Stomach (tissue), 4 donors: ENCODE data around the gene LARGE1.

Source experiments
- EP300 ChIP-seq: sonication (generic); formaldehyde crosslinking; IDR thresholded peaks from one replicate; pipeline ENCODE4 v1.6.1; 2017; ENCODE audit warnings: antibody characterized with exemption
- POLR2A ChIP-seq, 4 donors: fragments of 450-650 bp; IDR thresholded peaks; one replicate each; pipeline ENCODE4 v1.6.1; 2016; ENCODE audit warnings: antibody characterized with exemption in 4 of 4, control low read depth in 2 of 4, mild to moderate bottlenecking in 1 of 4, moderate library complexity in 1 of 4
- POLR2AphosphoS5 ChIP-seq, 3 donors: sonication (generic); formaldehyde crosslinking; IDR thresholded peaks; one replicate each; pipeline ENCODE4 v1.6.1; 2016; ENCODE audit warnings: antibody characterized with exemption in 3 of 3
- TF ChIP-seq, protein P1 (sequence below), 7 experiments: fragments of 450-650 bp in 4 of 7; fragments of 200-600 bp in 3 of 7; sonication (generic) in 3 of 7; IDR thresholded peaks; one replicate each; pipeline ENCODE4 v1.5.1; 2016 to 2019; ENCODE audit warnings: antibody characterized with exemption in 7 of 7, control low read depth in 2 of 7, mild to moderate bottlenecking in 1 of 7

DNA sequence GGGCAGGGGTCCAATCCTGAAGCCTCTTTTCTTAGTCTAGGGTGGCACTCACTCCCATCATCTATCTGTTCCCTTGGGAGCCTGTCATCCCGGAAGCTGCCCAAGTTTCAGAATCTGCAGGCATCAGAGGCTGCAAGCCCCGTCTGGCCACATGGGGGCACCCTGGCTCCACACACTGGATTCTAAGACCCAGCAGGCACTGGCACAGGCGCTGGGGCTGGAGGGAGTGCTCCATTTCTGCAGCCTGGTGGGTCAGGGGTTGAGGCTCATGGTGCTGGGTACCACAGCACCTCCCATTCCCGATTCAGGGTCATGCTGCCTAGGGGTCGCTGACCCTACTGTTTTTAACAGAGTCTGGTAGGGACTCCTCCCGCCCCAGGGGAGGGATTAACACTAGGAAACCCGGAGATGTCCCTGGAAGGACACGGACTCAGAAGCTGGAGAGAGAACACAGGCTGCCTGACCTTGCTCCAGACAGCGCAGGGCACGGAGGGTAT, 618.2 kb downstream of the LARGE1 start:
- TF ChIP-seq POLR2A (IDR thresholded peaks at IDR 0.05), result no peak
- TF ChIP-seq, protein P1, sequence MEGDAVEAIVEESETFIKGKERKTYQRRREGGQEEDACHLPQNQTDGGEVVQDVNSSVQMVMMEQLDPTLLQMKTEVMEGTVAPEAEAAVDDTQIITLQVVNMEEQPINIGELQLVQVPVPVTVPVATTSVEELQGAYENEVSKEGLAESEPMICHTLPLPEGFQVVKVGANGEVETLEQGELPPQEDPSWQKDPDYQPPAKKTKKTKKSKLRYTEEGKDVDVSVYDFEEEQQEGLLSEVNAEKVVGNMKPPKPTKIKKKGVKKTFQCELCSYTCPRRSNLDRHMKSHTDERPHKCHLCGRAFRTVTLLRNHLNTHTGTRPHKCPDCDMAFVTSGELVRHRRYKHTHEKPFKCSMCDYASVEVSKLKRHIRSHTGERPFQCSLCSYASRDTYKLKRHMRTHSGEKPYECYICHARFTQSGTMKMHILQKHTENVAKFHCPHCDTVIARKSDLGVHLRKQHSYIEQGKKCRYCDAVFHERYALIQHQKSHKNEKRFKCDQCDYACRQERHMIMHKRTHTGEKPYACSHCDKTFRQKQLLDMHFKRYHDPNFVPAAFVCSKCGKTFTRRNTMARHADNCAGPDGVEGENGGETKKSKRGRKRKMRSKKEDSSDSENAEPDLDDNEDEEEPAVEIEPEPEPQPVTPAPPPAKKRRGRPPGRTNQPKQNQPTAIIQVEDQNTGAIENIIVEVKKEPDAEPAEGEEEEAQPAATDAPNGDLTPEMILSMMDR (IDR thresholded peaks at IDR 0.05), result peak in 5 of 7 experiments; percentile 84 to 88 (median 86)
- TF ChIP-seq EP300, result no peak
- TF ChIP-seq POLR2AphosphoS5 (IDR thresholded peaks at IDR 0.05), result peak in 1 of 3 donors; percentile 53
